C4-2B (cell line): ENCODE results near the gene CAMKK2.

Source experiments
- ZFX ChIP-seq: fragments of 450-650 bp; IDR thresholded peaks from 2 replicates; pipeline ENCODE4 v1.6.1; 2017
- TF ChIP-seq, protein P1 (sequence below): fragments of 450-650 bp; conservative IDR thresholded peaks from 2 replicates; pipeline ENCODE4 v1.5.1; 2017; ENCODE audit warnings: mild to moderate bottlenecking

- TF ChIP-seq, protein P1, sequence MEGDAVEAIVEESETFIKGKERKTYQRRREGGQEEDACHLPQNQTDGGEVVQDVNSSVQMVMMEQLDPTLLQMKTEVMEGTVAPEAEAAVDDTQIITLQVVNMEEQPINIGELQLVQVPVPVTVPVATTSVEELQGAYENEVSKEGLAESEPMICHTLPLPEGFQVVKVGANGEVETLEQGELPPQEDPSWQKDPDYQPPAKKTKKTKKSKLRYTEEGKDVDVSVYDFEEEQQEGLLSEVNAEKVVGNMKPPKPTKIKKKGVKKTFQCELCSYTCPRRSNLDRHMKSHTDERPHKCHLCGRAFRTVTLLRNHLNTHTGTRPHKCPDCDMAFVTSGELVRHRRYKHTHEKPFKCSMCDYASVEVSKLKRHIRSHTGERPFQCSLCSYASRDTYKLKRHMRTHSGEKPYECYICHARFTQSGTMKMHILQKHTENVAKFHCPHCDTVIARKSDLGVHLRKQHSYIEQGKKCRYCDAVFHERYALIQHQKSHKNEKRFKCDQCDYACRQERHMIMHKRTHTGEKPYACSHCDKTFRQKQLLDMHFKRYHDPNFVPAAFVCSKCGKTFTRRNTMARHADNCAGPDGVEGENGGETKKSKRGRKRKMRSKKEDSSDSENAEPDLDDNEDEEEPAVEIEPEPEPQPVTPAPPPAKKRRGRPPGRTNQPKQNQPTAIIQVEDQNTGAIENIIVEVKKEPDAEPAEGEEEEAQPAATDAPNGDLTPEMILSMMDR, result no peak
- no peak for TF ChIP-seq ZFX
Observed at GRCh38 chr12:121330195-121330594, 33.7 kb upstream of the CAMKK2 start.
